ENCODE data around the gene ABLIM1.

Gene ABLIM1

DNA sequence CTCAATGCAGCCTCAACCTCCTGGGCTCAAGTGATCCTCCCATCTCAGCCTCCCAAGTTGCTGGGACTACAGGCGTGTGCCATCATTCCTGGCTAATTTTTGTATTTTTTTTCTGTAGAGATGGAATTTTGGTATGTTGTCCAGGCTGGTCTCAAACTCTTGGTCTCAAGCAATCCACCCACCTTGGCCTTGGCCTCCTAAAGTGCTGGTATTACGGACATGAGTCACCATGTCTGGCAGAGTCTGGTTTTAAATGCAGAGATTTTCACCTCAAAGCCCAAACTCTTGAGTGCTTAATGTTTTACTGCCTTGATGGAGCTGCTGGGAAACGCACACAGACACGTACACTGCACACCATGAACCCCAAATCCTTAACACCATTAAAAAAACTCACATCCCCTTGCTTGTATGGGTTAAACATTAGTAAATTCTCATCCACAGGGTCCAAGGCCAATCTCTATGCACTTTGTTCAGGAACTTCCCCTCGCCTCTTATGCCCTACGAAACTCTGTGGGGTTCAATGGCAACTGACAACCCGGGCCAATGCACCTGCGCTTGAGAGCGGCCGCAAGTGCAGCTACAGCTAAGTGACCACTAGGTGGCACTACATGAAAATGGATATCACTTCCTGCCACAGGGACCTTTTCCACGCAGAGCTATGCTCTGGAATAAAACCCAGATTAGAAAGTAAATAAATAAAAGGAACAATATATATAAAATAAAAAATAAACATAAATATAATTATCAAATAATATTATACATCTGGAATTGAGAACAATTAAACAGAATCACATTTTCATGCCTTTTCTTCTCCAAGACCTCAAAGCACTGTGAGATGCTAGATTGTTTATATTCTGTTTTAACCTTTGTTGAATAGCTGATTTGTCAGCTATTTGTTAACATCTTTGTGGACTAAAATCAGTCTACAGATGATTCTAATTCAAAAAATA, 186.8 kb downstream of the ABLIM1 start:
- peak; percentile 78 for ATAC-seq
- no peak overlapping the region for H3K27ac Mint-ChIP-seq
- H3K27me3 Mint-ChIP-seq, result no peaks in the 10 kb centered on the region
- no peaks in the 10 kb centered on the region for H3K9me3 Mint-ChIP-seq
- peaks cover 23% of the 10 kb centered on the region for H3K36me3 Mint-ChIP-seq
- no peak overlapping the region for H3K4me3 Mint-ChIP-seq
- peaks cover 25% of the 10 kb centered on the region for H3K4me1 Mint-ChIP-seq

GRCh38 chr10:114470361-114470760, 187.7 kb downstream of the ABLIM1 start:
- no peak for ATAC-seq

GRCh38 chr10:114458955-114459354, 199.1 kb downstream of the ABLIM1 start:
- H3K27ac Mint-ChIP-seq, result no peak overlapping the region
- peaks cover 55% of the 10 kb centered on the region for H3K36me3 Mint-ChIP-seq
- H3K4me1 Mint-ChIP-seq, result no peaks in the 10 kb centered on the region
- no peaks in the 10 kb centered on the region for H3K27me3 Mint-ChIP-seq
- H3K9me3 Mint-ChIP-seq, result no peaks in the 10 kb centered on the region
- no peak overlapping the region for H3K4me3 Mint-ChIP-seq
- no peak for ATAC-seq

More at GRCh38 chr10:114470361-114470760, 187.7 kb downstream of the ABLIM1 start:
- Mint-ChIP-seq H3K4me3 (no peak overlapping the region), H3K4me1 (peaks cover 22% of the 10 kb centered on the region), H3K36me3 (peaks cover 27% of the 10 kb centered on the region), H3K27me3 (no peaks in the 10 kb centered on the region), H3K27ac (no peak overlapping the region), H3K9me3 (no peaks in the 10 kb centered on the region)

- no peak for ATAC-seq
- H3K9me3 Mint-ChIP-seq, result no peaks in the 10 kb centered on the region
- no peaks in the 10 kb centered on the region for H3K4me1 Mint-ChIP-seq
- no peak overlapping the region for H3K4me3 Mint-ChIP-seq
- no peak overlapping the region for H3K27ac Mint-ChIP-seq
- H3K27me3 Mint-ChIP-seq, result no peaks in the 10 kb centered on the region
- H3K36me3 Mint-ChIP-seq, result peaks cover 55% of the 10 kb centered on the region
Observed at GRCh38 chr10:114458216-114458920, 199.7 kb downstream of the ABLIM1 start.

DNA sequence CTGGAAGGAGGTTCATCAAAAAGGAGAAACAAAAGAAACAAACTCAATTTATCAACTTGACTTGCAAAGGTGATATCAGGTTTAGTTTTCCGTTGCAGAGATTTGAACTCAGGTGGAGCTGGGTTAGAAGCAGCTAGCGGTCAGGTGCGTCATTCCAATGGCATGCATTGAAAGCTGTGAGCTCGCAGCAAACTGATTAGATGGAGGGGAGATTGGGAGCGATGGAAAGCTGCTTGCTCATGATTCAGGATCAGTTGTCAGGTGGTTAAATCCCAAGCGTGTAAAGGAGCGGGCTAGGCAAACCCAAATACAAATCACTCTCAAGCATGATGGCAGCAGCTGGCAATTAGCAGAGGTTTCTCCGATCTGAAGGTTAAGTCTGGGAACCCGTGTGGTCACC, 204.5 kb downstream of the ABLIM1 start:
- ATAC-seq, result no peak
- no peak overlapping the region for H3K4me3 Mint-ChIP-seq
- no peaks in the 10 kb centered on the region for H3K4me1 Mint-ChIP-seq

DNA sequence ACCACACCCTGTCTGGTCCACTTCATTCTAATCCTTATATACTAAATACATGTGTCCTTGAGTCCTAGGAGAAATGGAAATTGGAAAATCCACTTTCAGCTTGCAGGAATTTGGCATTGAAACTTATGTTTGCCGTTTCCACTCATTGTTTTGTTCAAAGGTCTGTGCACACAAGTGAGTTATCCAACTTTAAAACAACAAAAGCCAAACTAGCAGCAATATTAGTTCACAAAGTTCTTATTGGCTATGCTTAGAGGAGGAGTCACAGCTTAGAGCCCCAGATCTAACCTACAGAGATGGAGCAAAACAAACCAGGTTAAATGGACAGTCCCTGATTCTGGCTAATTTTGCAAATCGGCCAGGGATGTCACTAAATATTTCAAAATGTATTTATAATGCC, 209.2 kb downstream of the ABLIM1 start:
- ATAC-seq, result no peak
- Mint-ChIP-seq H3K27me3 (no peaks in the 10 kb centered on the region), H3K4me1 (no peaks in the 10 kb centered on the region), H3K36me3 (peaks cover 40% of the 10 kb centered on the region), H3K4me3 (no peak overlapping the region), H3K9me3 (no peaks in the 10 kb centered on the region), H3K27ac (no peak overlapping the region)

More for the DNA sequence above, 204.5 kb downstream of the ABLIM1 start:
- no peaks in the 10 kb centered on the region for H3K9me3 Mint-ChIP-seq
- H3K36me3 Mint-ChIP-seq, result peaks cover 46% of the 10 kb centered on the region
- no peaks in the 10 kb centered on the region for H3K27me3 Mint-ChIP-seq
- no peak overlapping the region for H3K27ac Mint-ChIP-seq

DNA sequence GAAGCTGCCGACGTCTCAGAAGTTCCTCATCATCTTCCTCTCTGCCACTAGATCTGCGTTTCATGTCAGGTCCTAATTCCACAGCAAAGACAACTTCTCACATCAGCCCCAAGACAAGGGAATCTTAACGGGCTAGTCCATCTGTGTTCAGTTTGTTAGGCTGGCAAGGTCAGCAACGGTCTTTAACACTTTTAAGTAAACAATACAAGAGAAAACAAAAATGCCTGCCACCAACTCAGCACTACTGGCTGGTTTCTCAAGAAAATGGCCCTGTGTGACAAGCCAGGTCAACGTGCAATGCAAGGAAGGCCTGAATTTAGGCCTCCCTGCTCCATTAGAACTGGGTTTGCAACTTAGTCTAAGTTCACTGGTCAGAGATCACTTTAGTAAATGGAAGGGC, 212.7 kb downstream of the ABLIM1 start:
- no peak for ATAC-seq

GRCh38 chr10:114444819-114445218, 213.3 kb downstream of the ABLIM1 start:
- Mint-ChIP-seq H3K9me3 (no peaks in the 10 kb centered on the region), H3K27ac (no peak overlapping the region), H3K27me3 (no peaks in the 10 kb centered on the region), H3K4me3 (no peak overlapping the region), H3K4me1 (no peaks in the 10 kb centered on the region), H3K36me3 (peaks cover 35% of the 10 kb centered on the region)
- no peak for ATAC-seq

More for the DNA sequence above, 212.7 kb downstream of the ABLIM1 start:
- no peaks in the 10 kb centered on the region for H3K9me3 Mint-ChIP-seq
- H3K27ac Mint-ChIP-seq, result no peak overlapping the region
- no peak overlapping the region for H3K4me3 Mint-ChIP-seq
- H3K27me3 Mint-ChIP-seq, result no peaks in the 10 kb centered on the region
- no peaks in the 10 kb centered on the region for H3K4me1 Mint-ChIP-seq
- peaks cover 33% of the 10 kb centered on the region for H3K36me3 Mint-ChIP-seq

GRCh38 chr10:114442091-114442630, 215.9 kb downstream of the ABLIM1 start:
- Mint-ChIP-seq H3K9me3 (no peaks in the 10 kb centered on the region), H3K27ac (no peak overlapping the region), H3K27me3 (no peaks in the 10 kb centered on the region), H3K36me3 (peaks cover 61% of the 10 kb centered on the region), H3K4me1 (no peaks in the 10 kb centered on the region), H3K4me3 (no peak overlapping the region)
- no peak for ATAC-seq

- Mint-ChIP-seq H3K4me3 (no peak overlapping the region), H3K27me3 (no peaks in the 10 kb centered on the region), H3K36me3 (peaks cover 65% of the 10 kb centered on the region), H3K9me3 (no peaks in the 10 kb centered on the region), H3K27ac (no peak overlapping the region), H3K4me1 (no peaks in the 10 kb centered on the region)
- ATAC-seq, result no peak
Observed at GRCh38 chr10:114441107-114441506, 217.0 kb downstream of the ABLIM1 start.

DNA sequence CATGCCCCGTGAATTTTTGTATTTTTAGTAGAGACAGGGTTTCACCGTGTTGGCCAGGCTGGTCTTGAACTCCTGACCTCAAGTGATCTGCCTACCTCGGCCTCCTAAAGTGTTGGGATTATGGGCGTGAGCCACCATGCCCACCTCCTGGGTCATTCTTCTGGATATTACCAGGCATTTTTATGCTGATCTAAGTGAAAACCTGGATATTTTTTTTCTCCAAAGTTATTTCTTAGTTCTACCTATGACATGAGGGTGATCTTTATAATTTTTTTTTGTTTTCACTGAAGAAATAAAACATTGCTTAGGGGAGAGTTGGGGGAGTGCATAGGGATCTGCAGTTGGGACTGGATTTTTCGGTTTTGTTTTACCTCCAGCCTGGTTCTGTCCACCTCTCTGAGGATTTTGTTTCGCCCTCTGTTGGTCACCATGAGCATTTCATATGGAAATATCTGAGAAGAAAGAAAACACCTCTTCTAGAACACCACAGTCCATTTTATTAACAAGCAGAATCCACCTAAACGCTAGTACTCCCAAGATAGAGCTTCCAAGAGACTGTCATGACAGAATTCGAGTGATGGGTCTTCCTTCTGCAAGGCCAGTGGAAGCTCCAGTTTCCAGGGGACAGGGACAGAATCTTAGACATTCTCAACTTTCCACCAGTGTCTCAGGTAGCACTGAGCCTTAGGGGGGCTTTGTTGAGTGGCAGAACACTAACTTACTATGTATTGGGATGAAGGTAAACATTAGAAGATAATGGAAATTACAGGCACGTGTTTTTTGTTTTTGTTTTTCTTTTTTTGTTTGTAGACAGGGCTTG, 220.4 kb downstream of the ABLIM1 start:
- Mint-ChIP-seq H3K27ac (no peak overlapping the region), H3K4me3 (no peak overlapping the region), H3K36me3 (peaks cover 79% of the 10 kb centered on the region), H3K4me1 (no peaks in the 10 kb centered on the region), H3K9me3 (no peaks in the 10 kb centered on the region), H3K27me3 (no peaks in the 10 kb centered on the region)
- ATAC-seq, result no peak

GRCh38 chr10:114436941-114437340, 221.1 kb downstream of the ABLIM1 start:
- no peaks in the 10 kb centered on the region for H3K4me1 Mint-ChIP-seq

DNA sequence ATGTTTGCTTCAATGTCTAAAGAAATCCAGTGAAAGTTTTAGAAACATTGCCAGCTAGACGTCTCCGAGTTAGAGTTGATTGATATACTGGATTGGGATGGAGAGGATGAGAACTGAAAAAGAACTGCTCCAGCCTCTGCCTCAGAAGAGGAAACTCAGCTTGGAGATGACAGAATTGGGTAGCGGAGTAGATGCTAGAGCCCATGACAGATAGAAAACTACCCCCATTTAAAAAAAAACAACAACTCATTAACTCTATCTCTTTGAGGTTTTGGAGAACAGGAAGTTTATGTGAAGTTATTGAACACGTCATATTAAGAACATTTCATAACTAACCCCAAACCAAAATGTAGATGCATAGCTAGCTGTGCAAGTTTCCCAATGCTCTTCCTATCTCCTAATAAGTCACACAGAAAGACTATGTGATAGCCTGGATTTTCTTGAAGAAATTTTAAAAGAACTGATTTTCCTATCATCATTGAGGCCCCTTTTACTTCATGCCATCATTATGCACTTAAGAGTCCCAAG, 225.4 kb downstream of the ABLIM1 start:
- H3K9me3 Mint-ChIP-seq, result no peaks in the 10 kb centered on the region
- no peaks in the 10 kb centered on the region for H3K4me1 Mint-ChIP-seq
- no peak overlapping the region for H3K27ac Mint-ChIP-seq
- peaks cover 65% of the 10 kb centered on the region for H3K36me3 Mint-ChIP-seq
- no peak for ATAC-seq
- H3K27me3 Mint-ChIP-seq, result no peaks in the 10 kb centered on the region
- no peak overlapping the region for H3K4me3 Mint-ChIP-seq

More at GRCh38 chr10:114436941-114437340, 221.1 kb downstream of the ABLIM1 start:
- Mint-ChIP-seq H3K27me3 (no peaks in the 10 kb centered on the region), H3K27ac (no peak overlapping the region), H3K36me3 (peaks cover 85% of the 10 kb centered on the region), H3K4me3 (no peak overlapping the region), H3K9me3 (no peaks in the 10 kb centered on the region)
- no peak for ATAC-seq

- no peaks in the 10 kb centered on the region for H3K4me1 Mint-ChIP-seq
- no peaks in the 10 kb centered on the region for H3K27me3 Mint-ChIP-seq
- peaks cover 59% of the 10 kb centered on the region for H3K36me3 Mint-ChIP-seq
- H3K27ac Mint-ChIP-seq, result no peak overlapping the region
- H3K4me3 Mint-ChIP-seq, result no peak overlapping the region
- ATAC-seq, result no peak
- no peaks in the 10 kb centered on the region for H3K9me3 Mint-ChIP-seq
Observed at GRCh38 chr10:114431414-114432135, 226.5 kb downstream of the ABLIM1 start.

All from stimulated activated memory B cell treated with anti-CD40 and anti-IgM and Interleukin-4, amounts not matched to agents 10 μg/mL and 1 μg/mL and 100 μg/mL, for 72 hours (primary cell).